H1 (cell line): ENCODE measurements around the gene RBM15B. TPM values are rescaled to one million over a fixed set of nuclear protein-coding genes. Genes with fewer than 3 reads are reported as not detected.

Source experiments
- CTCF ChIA-PET: fragments of 300-600 bp; sonication (Branson Sonifier 250); formaldehyde crosslinking; loops from one replicate; lab custom pipeline; 2021; ENCODE audit not compliant: partially characterized antibody; lab: Charles Lee
- POLR2A ChIA-PET: fragments of 300-600 bp; sonication (Branson Sonifier 250); formaldehyde crosslinking; loops from one replicate; lab custom pipeline; 2021; ENCODE audit warnings: inconsistent platforms; ENCODE audit not compliant: partially characterized antibody; lab: Charles Lee
- DNase-seq, 2 experiments: peaks; one replicate each; pipeline versions ENCODE4 v3.0.0 to v3.0.0-alpha.2; 2010 to 2022; ENCODE audit warnings: low spot score in 2 of 2, low read depth in 1 of 2, mixed read lengths in 1 of 2
- FAIRE-seq: peaks from 2 replicates; lab custom pipeline; 2011; peaks lifted over from hg19 to GRCh38; lab: Jason Lieb, UNC
- H2AFZ ChIP-seq: 2 replicates; pipeline ENCODE4 v1.8.1; 2012; ENCODE audit warnings: low read length, inconsistent platforms
- H2AK5ac ChIP-seq: 2 replicates; pipeline ENCODE4 v1.6.1; 2013; ENCODE audit warnings: low read depth, low read length
- H2BK120ac ChIP-seq: replicated peaks from 2 replicates; pipeline ENCODE3; 2013; ENCODE audit warnings: low read depth, low read length, inconsistent platforms
- H2BK12ac ChIP-seq: 2 replicates; pipeline ENCODE4 v1.6.1; 2013; ENCODE audit warnings: low read depth, low read length
- H2BK15ac ChIP-seq: 2 replicates; pipeline ENCODE4 v1.6.1; 2013; ENCODE audit warnings: low read length
- H2BK20ac ChIP-seq: 2 replicates; pipeline ENCODE4 v1.6.1; 2013; ENCODE audit warnings: low read length
- H2BK5ac ChIP-seq: 2 replicates; pipeline ENCODE4 v1.6.1; 2013; ENCODE audit warnings: low read depth, low read length
- H3K14ac ChIP-seq: 2 replicates; pipeline ENCODE4 v1.6.1; 2013; ENCODE audit warnings: inconsistent platforms; ENCODE audit not compliant: insufficient read length
- H3K18ac ChIP-seq: 2 replicates; pipeline ENCODE4 v1.6.1; 2013; ENCODE audit warnings: low read length; ENCODE audit errors: extremely low read depth
- H3K23ac ChIP-seq: 2 replicates; pipeline ENCODE4 v1.6.1; 2013; ENCODE audit warnings: inconsistent platforms; ENCODE audit not compliant: insufficient read length
- H3K23me2 ChIP-seq: 2 replicates; pipeline ENCODE4 v1.6.1; 2013; ENCODE audit warnings: low read depth, low read length
- H3K27ac ChIP-seq: 2 replicates; pipeline ENCODE4 v1.6.1; 2011; ENCODE audit warnings: low read depth, low read length, inconsistent platforms
- H3K27me3 ChIP-seq, 4 experiments: replicated peaks in 1 of 4; 1 replicate in 1 of 4; 2 replicates in 3 of 4; pipeline versions ENCODE4 v1.6.1 to v1.8.1; 2011 to 2013; ENCODE audit warnings: low read length in 3 of 4, mild to moderate bottlenecking in 3 of 4, inconsistent platforms in 2 of 4, mixed read lengths in 2 of 4, moderate library complexity in 1 of 4; ENCODE audit not compliant: control insufficient read depth in 3 of 4, insufficient read depth in 3 of 4; ENCODE audit errors: extremely low read depth in 1 of 4
- H3K36me3 ChIP-seq, 4 experiments: 2 replicates each; pipeline versions ENCODE4 v1.6.1 to v1.8.1; 2011 to 2013; ENCODE audit warnings: mild to moderate bottlenecking in 4 of 4, low read length in 3 of 4, moderate library complexity in 2 of 4, control low read depth in 1 of 4, inconsistent platforms in 1 of 4; ENCODE audit not compliant: insufficient read depth in 4 of 4, control insufficient read depth in 2 of 4
- H3K4ac ChIP-seq: replicated peaks from 2 replicates; pipeline ENCODE3; 2013; ENCODE audit warnings: low read length, low read depth, mixed read lengths, inconsistent platforms; ENCODE audit not compliant: insufficient read length
- H3K4me1 ChIP-seq, 4 experiments: replicated peaks in 1 of 4; 1 replicate in 1 of 4; 2 replicates in 3 of 4; pipeline versions ENCODE4 v1.6.1 to v1.8.1; 2011 to 2013; ENCODE audit warnings: low read length in 3 of 4, inconsistent platforms in 2 of 4, mixed read lengths in 1 of 4; ENCODE audit not compliant: insufficient read depth in 4 of 4, control insufficient read depth in 3 of 4
- H3K4me2 ChIP-seq, 2 experiments: 2 replicates each; pipeline versions ENCODE4 v1.6.1 to v1.8.1; 2011 to 2013; ENCODE audit warnings: low read depth in 2 of 2, low read length in 2 of 2, control low read depth in 1 of 2, inconsistent platforms in 1 of 2, mild to moderate bottlenecking in 1 of 2; ENCODE audit not compliant: insufficient read depth in 1 of 2
- H3K4me3 ChIP-seq, 4 experiments: fragments of 200-600, 300-600 bp in 1 of 4; sonication (generic), shearing (Covaris generic), sonication (Bioruptor Twin) in 1 of 4; 2 replicates each; pipeline versions ENCODE4 v1.5.1 to v1.8.1; 2011 to 2016; ENCODE audit warnings: low read length in 4 of 4, low read depth in 3 of 4, control low read depth in 2 of 4, inconsistent platforms in 2 of 4, mild to moderate bottlenecking in 2 of 4, mixed read lengths in 1 of 4, moderate library complexity in 1 of 4; ENCODE audit not compliant: insufficient read depth in 2 of 4; ENCODE audit errors: extremely low read depth in 1 of 4
- H3K56ac ChIP-seq: replicated peaks from 2 replicates; pipeline ENCODE3; 2013; ENCODE audit warnings: low read depth, mild to moderate bottlenecking, mixed read lengths, low read length, inconsistent platforms; ENCODE audit not compliant: insufficient read length
- H3K79me1 ChIP-seq: 2 replicates; pipeline ENCODE4 v1.6.1; 2013; ENCODE audit warnings: low read depth, low read length, control low read depth
- H3K79me2 ChIP-seq, 2 experiments: 2 replicates each; pipeline versions ENCODE4 v1.6.1 to v1.8.1; 2012 to 2013; ENCODE audit warnings: low read length in 2 of 2, mild to moderate bottlenecking in 2 of 2, inconsistent platforms in 1 of 2; ENCODE audit not compliant: insufficient read depth in 2 of 2, control insufficient read depth in 1 of 2
- H3K9ac ChIP-seq, 4 experiments: replicated peaks in 1 of 4; 1 replicate in 1 of 4; 2 replicates in 3 of 4; pipeline versions ENCODE4 v1.6.1 to v1.8.1; 2011 to 2013; ENCODE audit warnings: low read depth in 3 of 4, low read length in 3 of 4, control low read depth in 2 of 4, mild to moderate bottlenecking in 2 of 4, moderate library complexity in 2 of 4, inconsistent platforms in 1 of 4; ENCODE audit errors: extremely low read depth in 1 of 4
- H3K9me3 ChIP-seq, 2 experiments: 2 replicates each; pipeline versions ENCODE4 v1.6.1 to v1.8.1; 2012 to 2013; ENCODE audit warnings: mild to moderate bottlenecking in 2 of 2, moderate library complexity in 2 of 2, control low read depth in 1 of 2, inconsistent platforms in 1 of 2, low read depth in 1 of 2, low read length in 1 of 2, mixed read lengths in 1 of 2; ENCODE audit not compliant: insufficient read depth in 2 of 2
- H4K20me1 ChIP-seq, 2 experiments: replicated peaks in 1 of 2; 2 replicates each; pipeline versions ENCODE3 to v1.8.1; 2011 to 2013; ENCODE audit warnings: inconsistent platforms in 2 of 2, low read length in 2 of 2, mild to moderate bottlenecking in 1 of 2; ENCODE audit not compliant: insufficient read depth in 2 of 2, control insufficient read depth in 1 of 2
- H4K5ac ChIP-seq: 2 replicates; pipeline ENCODE4 v1.6.1; 2013; ENCODE audit warnings: low read length, low read depth, mixed read lengths, inconsistent platforms; ENCODE audit not compliant: insufficient read length
- H4K8ac ChIP-seq: 2 replicates; pipeline ENCODE4 v1.8.0; 2013; ENCODE audit warnings: mild to moderate bottlenecking, moderate library complexity, low read length, inconsistent platforms; ENCODE audit not compliant: insufficient read depth; ENCODE audit errors: extremely low read depth
- H4K91ac ChIP-seq: replicated peaks from 2 replicates; pipeline ENCODE3; 2013; ENCODE audit warnings: low read length, mixed read lengths, inconsistent platforms; ENCODE audit not compliant: insufficient read length
- CTBP2 ChIP-seq: IDR thresholded peaks from 2 replicates; pipeline ENCODE4 v1.7.0; 2011; ENCODE audit warnings: borderline replicate concordance, mild to moderate bottlenecking, moderate library complexity, mixed read lengths, low read length; ENCODE audit not compliant: insufficient read depth, insufficient read length
- FOSL1 ChIP-seq: IDR thresholded peaks from 2 replicates; pipeline ENCODE4 v1.6.1; 2011; ENCODE audit warnings: mild to moderate bottlenecking, low read depth, low read length, moderate library complexity; ENCODE audit not compliant: insufficient read depth
- KDM1A ChIP-seq: fragments of 200-600, 300-600 bp; sonication (generic); IDR thresholded peaks from 2 replicates; pipeline ENCODE4 v1.7.1; 2016; ENCODE audit warnings: mild to moderate bottlenecking, low read length, borderline replicate concordance
- RFX5 ChIP-seq: IDR thresholded peaks from 2 replicates; pipeline ENCODE4 v1.6.1; 2011; ENCODE audit warnings: low read depth, low read length, improper control_type of control experiment, borderline replicate concordance
- RXRA ChIP-seq: IDR thresholded peaks from 2 replicates; pipeline ENCODE4 v1.6.1; 2011; ENCODE audit warnings: low read depth, mild to moderate bottlenecking, low read length, moderate library complexity; ENCODE audit not compliant: insufficient read depth
- SIRT6 ChIP-seq: IDR thresholded peaks from one replicate; pipeline ENCODE4 v1.7.1; 2012; ENCODE audit warnings: low read length, inconsistent platforms
- WGBS, 2 experiments: shearing (Covaris generic) in 1 of 2; methylation state at CpG; one replicate each; pipeline versions ENCODE4 v1.1.6 to v1.1.7; 2013 to 2015; ENCODE audit warnings: low lambda C conversion rate in 2 of 2, mixed read lengths in 2 of 2, inconsistent platforms in 1 of 2, low coverage in 1 of 2, missing lambda C conversion rate in 1 of 2; ENCODE audit not compliant: insufficient replicate concordance in 2 of 2, insufficient coverage in 1 of 2, insufficient read length in 1 of 2; ENCODE audit errors: extremely low coverage in 1 of 2, missing lambda C conversion rate in 1 of 2; 5-methylcytosine and 5-hydroxymethylcytosine counted together
- polyA plus RNA-seq, 7 experiments: library from polyadenylated mRNA; depleted of rRNA in 3 of 7; stranded (reverse) in 5 of 7; unstranded in 2 of 7; fragments of >200 nt in 5 of 7; fragments of 200-250 nt in 2 of 7; gene quantifications; 1 replicate in 5 of 7; 2 replicates in 1 of 7; 4 replicates in 1 of 7; pipeline versions ENCODE4 v1.2.1 to v1.2.3, GENCODE V29; 2011 to 2013; ENCODE audit warnings: missing spikeins in 2 of 7, mixed read lengths in 2 of 7
- total RNA-seq: library from RNA; stranded (reverse); fragmentation: NEBNext Ultra II Directional; extraction: Animal tissue kit (Norgen Biotek cat#: 25700); gene quantifications from 2 replicates; pipeline ENCODE4 v1.2.1, GENCODE V29; 2021
- TF ChIP-seq, protein P1 (sequence below): IDR thresholded peaks from 2 replicates; pipeline ENCODE4 v1.6.1; 2011; ENCODE audit warnings: low read length, improper control_type of control experiment

The RBM15B gene
- total and polyA plus RNA-seq, 2 of the 8 experiments (the other 6 are each of a cell fraction or from before 2014, with no cell fraction given), result 22.2 to 59.1 TPM

DNA sequence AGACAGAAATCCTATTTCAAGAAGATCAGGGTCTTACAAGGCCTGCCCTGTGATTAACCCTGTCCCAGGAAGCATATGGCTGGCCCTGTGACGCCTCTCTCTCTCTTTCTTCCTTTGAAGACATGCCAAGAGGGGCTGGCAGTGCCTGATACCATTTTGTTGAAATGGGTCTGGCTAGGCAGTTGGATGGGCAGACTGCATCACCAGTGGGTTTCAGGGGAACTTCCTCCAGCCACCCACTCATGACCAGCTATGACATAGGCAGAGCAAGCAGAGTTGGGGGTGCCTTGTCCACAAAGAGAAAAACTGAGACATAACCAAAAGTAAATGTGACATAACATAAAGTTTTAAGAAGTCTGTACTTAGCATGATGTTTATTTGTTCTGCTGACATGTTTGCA, 37.4 kb upstream of the RBM15B start:
- WGBS, 2 experiments, result 67% methylated on average over 1 of the region's 1 CpG; no CpG with 5 or more reads in 1 of the 2 experiments
- CTCF ChIA-PET, result interaction anchor here (0.8 kb wide), 1 partner anchor 8 kb away, joined by 3 read pairs; no protein-coding TSS in a partner anchor
- DNase-seq, result no peak
- Histone ChIP-seq H4K8ac (no peak overlapping the region), H4K20me1 (no peaks in the 10 kb centered on the region), H2BK12ac (no peak overlapping the region), H3K27ac (no peak overlapping the region), H3K27me3 (no peaks in the 10 kb centered on the region), H2AK5ac (no peak overlapping the region), H3K9me3 (no peaks in the 10 kb centered on the region), H3K4me1 (no peaks in the 10 kb centered on the region), H3K4me3 (no peak overlapping the region), H2BK120ac (no peak overlapping the region), H2AFZ (no peak overlapping the region), H3K56ac (no peak overlapping the region), H3K14ac (no peak overlapping the region), H2BK5ac (no peak overlapping the region), H4K5ac (no peak overlapping the region), H3K4ac (no peak overlapping the region), H3K79me1 (no peaks in the 10 kb centered on the region), H3K18ac (no peak overlapping the region), H2BK15ac (no peak overlapping the region), H3K9ac (no peak overlapping the region), H2BK20ac (no peak overlapping the region), H3K36me3 (peaks cover 0 to 6% (median 0%) of the 10 kb centered on the region in 4 experiments; a peak in 4 of 8 replicates), H3K23me2 (no peaks in the 10 kb centered on the region), H3K4me2 (no peak overlapping the region), H4K91ac (no peak overlapping the region), H3K79me2 (no peaks in the 10 kb centered on the region), H3K23ac (no peak overlapping the region)
- no peak for TF ChIP-seq RFX5
- no peak for TF ChIP-seq SIRT6
- TF ChIP-seq, protein P1, sequence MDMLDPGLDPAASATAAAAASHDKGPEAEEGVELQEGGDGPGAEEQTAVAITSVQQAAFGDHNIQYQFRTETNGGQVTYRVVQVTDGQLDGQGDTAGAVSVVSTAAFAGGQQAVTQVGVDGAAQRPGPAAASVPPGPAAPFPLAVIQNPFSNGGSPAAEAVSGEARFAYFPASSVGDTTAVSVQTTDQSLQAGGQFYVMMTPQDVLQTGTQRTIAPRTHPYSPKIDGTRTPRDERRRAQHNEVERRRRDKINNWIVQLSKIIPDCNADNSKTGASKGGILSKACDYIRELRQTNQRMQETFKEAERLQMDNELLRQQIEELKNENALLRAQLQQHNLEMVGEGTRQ, result no peak
- TF ChIP-seq FOSL1, result no peak
- TF ChIP-seq CTBP2, result no peak
- no peak for TF ChIP-seq KDM1A
- TF ChIP-seq RXRA, result no peak
- POLR2A ChIA-PET, result no interaction called here
- no peak for FAIRE-seq
